GM19023 (cell line): ENCODE data around the gene FRA10AC1.
"Not testable (repeated sequence)": the region's sequence is repeated elsewhere in the genome, so short reads cannot be mapped to it uniquely, and the experiment has no call there.

ENCODE experiments used
- ATAC-seq: cut with Tn5 transposase; IDR thresholded peaks from one replicate; pipeline ENCODE4 v1.9.1; 2021; ENCODE audit warnings: mild to moderate bottlenecking, moderate library complexity; ENCODE audit not compliant: unreplicated experiment

Gene FRA10AC1

DNA sequence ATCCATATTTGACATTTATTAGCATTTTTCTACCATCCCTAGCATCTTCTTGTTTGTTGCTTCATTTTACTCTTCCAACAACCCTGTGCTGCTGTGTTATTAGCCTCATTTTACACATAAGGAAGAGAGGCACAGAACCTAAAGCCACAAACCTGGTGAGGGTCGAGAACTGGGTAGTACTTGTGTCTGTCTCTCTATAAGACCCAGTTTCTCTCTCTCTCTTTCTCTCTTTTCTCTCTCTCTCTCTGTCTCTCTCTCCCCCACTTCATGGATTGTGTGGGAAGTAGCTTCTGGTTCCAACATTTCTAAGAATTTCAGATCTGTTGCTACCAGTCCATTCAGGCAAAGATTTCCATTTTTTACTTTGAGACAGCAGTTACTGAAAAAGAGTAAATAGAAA is 1.4 kb upstream of the FRA10AC1 start:
- no peak for ATAC-seq

DNA sequence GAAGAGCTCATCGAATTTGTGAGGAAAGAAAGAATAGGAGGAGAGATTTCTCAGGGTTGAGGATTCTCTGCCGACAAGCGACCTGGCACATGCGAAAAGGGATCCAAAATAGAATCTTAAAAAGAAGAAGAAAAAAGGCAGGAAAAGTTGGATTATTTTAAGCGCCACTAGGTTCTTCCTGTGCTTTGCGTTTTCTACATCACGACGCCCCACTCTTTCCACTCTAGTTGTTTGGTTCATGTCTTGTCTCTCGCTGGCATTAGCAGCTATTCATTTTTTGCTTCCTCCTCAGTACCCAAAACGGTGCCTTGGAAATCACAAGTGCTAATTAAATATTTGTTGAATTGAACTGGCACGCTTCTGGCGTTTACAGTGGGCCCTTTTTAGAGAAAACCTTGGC is 674 bp upstream of the FRA10AC1 start:
- ATAC-seq, result no peak

DNA sequence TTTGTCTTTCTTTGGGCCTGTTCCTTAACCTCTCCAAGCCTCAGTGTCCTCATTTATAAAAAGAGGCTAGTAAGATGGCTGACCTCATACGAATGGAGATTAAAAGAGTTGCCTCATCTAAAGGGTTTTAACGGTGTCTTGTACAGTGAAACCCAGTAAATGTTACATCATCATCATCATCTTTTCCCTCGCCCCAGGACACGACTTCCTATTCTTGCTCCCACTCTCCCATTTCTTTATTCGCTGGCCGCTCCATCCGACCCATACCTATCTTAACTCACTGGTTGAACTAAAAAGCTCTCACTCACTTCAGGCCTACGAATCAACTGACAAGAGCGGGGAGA is 554 bp downstream of the FRA10AC1 start:
- ATAC-seq, result peak; percentile 14

DNA sequence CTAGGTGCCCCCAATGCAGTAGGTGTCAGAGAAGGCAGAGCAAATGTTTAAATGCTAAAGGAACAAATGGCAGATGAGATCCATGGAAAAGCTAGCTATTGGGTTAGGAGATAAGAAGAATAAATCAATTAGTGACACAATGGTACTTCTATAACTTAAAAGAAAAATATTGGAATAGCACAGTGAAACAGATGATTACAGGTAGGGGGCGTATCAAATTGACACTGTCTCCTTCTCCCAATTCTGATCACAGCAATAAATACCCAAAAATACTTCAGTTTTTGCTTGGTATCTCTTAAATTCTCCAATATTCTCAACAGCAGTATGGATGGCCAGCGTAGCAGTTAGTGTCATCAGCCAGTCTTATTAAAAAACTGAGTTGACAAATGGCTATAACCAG is 5.2 kb downstream of the FRA10AC1 start:
- ATAC-seq, result no peak

DNA sequence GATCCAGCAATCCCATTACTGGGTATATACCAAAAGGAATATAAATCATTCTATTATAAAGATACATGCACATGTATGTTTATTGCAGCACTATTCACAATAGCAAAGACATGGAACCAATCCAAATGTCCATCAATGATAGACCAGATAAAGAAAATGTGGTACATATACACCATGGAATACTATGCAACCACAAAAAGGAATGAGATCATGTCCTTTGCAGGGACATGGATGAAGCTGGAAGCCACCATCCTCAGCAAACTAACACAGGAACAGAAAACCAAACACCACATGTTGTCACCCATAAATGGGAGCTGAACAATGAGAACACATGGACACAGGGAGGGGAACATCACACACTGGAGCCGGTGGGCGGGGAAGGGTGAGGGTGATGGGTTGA is 5.8 kb downstream of the FRA10AC1 start:
- ATAC-seq, result not testable (repeated sequence)

DNA sequence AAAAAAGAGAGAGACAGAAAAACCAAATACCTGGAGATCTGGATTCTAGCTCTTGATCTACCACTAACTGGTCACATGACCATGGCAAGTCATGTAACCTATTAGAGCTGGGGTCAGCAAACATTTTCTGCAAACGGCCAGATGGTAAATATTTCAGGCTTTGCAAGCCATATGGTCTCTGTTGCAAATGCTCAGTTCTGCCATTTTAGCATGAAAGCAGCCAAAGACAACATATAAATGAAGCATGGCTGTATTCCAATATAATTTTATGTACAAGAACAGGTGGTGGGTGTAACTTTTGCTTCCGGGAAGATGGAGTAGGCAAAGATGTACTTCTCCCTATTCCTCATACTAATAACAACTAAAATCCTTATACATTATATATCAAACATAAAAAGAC is 6.7 kb downstream of the FRA10AC1 start:
- no peak for ATAC-seq

DNA sequence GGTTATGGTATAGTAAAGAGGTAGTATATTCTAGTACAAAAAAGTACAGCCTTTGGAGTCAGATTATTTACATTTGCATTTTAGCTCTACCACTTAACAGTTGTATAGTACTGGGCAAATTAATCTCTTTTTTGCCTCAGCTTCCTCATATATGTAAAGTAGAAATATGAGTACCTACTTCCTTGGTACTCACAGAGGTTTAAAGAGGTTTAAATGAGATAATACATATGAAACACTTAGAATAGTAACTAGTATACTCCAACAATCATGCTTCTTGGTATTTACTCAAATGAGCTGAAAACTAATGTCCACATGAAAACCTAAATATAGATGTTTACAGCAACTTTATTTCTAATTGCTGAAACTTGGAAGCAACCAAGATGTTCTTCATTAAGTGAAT is 14.7 kb downstream of the FRA10AC1 start:
- no peak for ATAC-seq

DNA sequence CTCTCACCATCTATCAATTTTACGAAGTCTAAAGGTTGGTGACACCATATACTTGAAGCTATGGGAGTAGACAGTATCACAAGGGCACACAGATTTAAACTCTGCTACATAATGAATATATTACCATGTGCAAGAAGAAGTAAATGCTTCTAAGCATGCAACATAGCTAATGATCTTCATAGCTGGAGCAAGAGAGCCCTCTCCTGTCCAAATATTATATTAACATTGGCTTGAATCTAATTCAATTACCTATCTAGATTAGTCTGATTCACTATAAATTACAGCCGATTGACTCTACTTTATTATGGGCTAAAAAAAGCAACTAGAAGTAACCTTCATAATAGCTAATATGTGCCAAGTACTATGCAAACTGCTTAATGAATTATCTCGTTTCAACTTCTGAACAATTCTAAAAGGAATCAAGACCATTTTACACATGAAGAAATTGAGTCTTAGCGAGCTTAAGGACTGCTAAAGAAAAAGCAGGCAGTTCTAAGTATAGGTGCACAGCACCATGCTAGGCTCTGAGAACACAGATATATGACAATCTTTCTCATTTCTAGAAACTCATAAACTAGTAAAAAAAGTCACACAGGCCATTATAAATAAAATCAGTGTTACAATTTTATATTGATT is 21.9 kb downstream of the FRA10AC1 start:
- no peak for ATAC-seq

DNA sequence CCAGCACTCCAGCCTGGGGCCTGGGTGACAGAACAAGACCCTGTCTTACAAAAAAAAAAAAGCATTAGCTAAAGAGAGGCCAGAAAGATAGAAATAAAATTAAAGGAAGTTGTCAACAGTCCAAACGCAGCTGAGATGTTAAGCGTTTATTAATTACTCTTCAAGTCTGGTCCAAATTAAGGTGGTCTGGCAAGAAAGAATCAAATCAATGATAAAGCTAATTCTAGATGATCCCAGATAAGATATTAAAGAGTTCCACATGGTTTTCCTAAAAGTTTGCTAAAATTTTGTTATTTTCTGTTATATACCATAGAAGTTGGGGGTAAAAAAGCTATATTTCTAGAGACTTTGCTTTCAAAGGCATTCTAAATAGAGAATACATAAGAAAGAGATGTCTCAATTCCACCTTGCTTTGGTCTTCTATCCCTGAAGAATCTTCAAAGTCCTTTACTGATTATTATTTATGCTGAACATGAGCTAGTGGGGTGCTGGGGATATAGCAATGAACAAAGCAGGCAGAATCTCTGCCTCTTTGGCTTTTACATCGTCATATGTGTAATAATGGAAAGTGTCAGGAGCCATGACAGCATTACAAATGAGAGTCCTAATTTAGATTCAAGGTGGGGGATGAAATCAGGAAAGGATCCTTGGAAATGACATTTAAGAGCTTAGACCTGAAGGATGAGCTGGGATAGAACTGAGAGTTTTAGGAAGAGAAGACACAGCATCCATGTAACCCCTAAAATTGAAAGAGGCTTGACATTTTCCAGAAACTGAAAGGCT is 23.4 kb downstream of the FRA10AC1 start:
- no peak for ATAC-seq

DNA sequence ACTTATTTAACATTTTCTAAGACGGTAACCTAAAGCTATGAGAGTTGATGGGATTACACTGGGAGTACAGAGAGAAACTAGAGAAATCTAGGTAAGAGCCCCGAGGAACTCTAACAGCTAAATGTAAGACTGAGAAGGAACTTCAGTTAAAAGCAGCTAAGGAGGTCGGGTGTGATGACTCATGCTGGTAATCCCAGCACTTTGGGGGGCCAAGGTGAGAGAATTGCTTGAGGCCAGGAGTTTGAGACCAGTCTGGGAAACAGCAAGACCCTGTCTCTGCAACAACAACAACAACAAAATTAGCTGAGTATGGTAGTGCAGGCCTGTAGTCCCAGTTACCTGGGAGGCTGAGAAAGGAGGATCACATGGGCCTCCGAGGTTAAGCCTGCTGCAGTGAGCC is 24.0 kb downstream of the FRA10AC1 start:
- no peak for ATAC-seq

DNA sequence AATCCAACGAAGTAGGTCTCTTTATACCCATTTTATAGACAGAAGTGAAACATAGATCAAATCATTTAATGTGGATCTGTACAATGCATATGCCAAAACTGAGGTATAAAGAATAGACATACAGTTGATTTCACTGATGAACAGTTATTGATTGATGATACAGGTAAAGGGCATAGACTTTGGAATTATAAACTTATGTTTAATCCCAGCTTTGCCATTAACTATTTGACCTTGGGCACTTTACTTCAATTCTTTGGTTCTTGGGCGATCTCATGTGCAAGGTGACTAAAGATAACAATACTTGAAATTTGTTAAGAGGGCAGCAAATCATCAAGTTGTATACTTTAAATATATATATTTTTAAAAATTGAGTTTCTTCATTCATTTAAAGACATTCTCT is 28.6 kb downstream of the FRA10AC1 start:
- ATAC-seq, result no peak

DNA sequence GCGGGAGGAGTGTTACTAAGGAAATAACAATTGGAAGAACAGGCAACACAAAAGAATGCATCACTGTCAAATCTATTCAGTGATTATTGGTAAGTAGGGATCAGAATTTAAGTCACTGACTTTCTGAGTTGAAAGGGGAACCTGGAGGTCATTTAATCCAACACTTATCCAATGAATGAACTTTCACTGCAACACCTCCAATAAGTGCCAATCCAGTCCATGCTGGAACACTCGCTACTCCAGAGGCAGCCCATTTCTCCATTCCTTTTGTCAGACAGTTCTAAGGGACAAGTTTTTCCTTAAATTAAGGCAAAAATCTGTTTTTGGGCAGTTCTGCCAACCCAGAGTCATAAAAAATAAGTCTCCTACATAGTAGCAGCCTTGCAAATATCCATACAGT is 29.5 kb downstream of the FRA10AC1 start:
- no peak for ATAC-seq

DNA sequence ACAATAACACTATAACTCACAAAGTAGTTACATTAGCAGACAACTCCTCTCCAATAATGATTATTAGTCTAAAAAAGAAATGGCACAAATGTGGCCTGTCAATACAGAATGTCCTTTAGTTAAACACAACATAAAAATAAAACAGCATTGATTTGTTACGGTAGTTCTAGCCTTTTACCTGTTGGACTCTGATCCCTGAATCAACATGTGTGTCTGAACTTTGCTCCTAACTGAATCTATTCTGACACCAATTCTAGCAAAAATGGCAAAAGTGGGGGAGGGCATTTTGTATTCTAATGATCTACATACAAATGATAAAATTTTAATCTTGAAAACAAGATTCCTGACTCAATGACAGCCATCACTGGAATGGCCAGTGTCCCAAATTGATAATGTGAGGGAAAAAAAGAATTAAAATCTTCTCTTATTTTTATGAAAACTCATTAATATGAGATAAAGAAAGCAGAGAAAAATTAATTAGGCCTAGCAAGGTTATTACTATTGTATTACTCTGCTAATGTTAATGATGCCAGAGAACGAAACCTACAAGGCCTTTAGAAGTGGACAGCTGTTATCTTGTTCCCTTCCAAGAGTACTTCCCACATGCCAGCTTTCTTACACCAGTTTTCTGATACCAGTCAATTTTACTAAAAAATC is 30.2 kb downstream of the FRA10AC1 start:
- no peak for ATAC-seq

DNA sequence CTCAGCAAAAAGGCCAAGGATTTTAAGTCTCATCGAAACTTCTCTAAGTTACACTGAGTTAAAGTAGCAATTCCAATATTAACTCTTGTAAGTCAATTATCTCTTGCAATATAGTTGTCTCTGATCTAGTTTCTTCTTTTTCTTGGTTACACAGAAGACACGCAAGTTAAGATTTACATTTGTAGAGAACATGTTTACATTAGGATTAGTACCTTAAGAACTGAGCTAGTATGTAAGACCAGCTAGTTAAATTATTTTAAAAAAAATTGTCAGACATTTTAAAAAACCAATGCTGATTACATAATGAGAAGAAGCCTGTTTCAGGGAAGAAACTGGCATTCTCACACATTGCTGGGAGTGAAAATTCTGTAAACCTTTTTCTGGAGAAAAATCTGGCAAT is 31.4 kb downstream of the FRA10AC1 start:
- no peak for ATAC-seq

DNA sequence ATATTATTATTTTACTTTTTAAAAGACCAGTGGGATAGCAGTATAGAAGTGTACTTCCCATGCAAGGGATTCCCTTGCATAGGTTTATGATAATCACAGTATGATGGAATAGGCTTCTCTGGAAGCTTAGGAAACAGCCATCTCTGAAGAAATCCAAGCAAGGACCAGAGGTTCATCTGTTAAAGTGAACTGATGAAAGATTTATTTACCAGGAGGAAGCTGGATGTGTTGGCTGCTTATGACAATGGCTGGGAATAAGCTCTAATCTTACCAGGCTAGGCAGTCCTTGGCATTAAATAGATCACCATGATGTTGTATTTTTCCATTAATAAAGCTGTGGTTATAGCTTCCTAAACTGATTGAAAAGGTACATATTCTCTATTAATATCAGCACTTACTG is 32.0 kb downstream of the FRA10AC1 start:
- no peak for ATAC-seq

DNA sequence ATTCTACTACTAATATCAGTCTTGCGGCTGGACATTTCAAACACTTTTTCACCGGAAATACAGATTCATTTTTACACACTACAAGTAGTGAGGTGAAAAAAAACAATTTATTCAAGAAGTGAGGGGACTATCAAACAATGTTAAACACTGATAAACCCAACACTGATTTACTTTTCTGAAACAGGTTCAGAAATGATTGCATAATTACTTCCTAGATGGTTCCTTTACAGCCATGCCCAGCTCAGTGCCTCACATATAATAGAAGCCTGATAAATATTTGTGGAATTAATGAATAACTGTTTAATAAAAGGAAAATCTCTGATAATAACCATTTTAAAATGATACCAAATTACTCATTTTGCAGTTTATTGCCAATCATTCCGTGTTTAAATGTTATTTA is 34.6 kb downstream of the FRA10AC1 start:
- ATAC-seq, result no peak

DNA sequence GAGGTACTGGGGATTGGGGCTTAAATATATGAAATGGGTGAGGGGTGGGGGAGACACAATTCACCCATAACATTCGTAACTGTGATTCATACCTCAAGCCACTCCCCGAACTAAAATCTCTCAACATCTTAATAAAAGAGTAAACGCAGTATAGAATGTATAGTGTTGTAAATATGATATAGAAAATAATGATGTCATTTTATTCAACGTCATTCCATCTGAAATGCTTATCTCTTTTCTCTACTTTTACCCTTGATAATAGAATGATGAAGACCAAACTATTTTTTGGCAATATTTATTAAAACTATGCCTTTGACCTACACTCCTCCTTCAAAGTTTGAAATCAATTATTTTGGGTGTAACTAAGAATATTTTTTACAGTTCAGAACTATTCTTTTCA is 36.4 kb downstream of the FRA10AC1 start:
- no peak for ATAC-seq

DNA sequence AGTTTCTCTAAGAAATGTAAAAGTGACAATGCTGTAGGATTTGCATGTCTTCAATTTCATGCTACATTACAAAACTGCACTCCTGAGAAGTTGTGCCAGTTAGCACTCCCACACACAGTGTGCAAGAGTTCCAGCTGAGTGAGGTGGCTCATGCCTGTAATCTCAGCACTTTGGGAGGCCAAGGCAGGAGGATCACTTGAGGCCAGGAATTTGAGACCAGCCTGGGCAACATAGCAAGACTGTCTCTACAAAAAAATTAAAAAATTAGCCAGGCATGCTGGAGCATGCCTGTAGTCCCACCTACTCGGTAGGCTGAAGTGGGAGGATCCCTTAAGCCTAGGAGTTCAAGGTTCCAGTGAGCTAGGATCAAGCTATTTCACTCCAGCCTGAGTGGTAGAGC is 44.6 kb downstream of the FRA10AC1 start:
- no peak for ATAC-seq

DNA sequence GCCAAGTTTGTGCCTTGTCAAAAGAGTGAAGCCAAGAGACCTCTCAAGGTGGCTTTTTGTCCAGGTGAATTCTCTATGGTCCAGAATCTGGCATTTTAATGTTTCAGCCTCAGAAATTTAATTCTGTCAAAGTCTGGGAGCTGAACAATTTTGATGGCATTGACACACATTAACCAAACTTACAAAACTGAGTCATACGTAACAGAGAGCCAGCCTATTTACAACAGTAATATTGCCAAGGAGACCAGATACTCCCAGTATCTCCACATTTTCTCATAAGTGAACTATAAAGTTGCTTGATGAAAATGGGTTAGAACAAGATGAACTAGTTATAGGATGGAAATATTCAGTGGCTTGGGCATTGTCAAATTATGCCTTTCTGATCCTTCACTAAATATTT is 46.2 kb downstream of the FRA10AC1 start:
- no peak for ATAC-seq

DNA sequence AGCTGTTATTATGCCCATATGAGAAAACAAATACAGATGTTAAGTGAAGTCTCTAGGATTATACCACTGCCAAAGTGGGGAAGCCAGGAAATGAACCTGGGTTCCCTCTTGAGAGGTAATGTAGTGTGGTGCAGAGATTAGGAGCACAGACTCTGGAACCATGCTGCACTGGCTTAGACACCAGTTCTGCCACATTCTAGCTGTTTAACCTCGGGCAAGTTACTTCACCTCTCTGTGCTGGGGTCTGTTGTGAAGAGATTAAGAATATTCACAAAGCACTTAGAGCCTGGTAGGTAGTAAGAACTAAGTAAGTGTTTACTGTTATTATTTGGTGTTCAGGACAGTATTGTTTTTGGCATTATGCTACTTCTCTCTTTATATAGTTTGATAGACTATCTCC is 48.2 kb downstream of the FRA10AC1 start:
- ATAC-seq, result no peak

DNA sequence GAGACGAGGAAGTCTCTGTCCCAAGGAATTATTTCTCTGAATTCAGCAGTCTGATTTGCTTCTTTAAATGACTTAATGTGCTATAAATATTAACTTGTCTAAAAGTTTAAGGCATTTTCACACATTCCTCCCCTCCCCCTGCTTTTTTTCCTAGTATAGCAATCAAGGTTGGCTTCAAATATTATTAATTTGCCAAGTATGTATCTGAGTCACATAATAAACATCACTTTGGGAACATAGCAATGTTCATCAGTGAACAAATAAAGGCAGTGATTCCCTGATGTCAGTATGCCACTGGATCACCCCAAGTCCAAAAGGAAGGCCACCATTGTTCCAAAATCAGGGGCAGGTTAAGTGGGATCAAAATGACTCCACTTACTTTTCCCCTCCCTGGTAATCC is 49.5 kb downstream of the FRA10AC1 start:
- ATAC-seq, result no peak

DNA sequence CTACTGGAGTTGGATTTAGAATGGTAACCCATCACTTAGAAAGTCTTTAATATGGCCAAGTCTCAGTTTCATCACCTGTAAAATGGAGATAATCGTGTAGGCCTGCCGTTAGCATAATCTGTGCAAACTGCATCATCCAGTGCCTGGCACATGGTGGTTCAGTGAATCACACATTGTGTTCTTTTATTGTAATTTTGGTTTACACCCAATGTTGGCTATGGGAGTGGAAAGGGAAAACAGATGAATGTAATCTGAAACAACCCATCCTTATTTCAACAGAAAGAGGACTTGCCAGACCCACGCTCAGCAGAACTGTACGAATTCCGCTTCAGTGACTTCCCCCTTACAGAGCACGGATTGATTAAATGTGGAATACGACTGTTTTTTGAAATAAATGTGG is 62.6 kb downstream of the FRA10AC1 start:
- ATAC-seq, result no peak
